ENCODE results near the gene DTX1.

GRCh38 chr12:113040722-113041171 is 15.8 kb upstream of the DTX1 start:
- no peak for TF ChIP-seq CTCF (IDR thresholded peaks at IDR 0.05)
- no peak for TF ChIP-seq EP300 (IDR thresholded peaks at IDR 0.05)
- no peak for TF ChIP-seq POLR2A (IDR thresholded peaks at IDR 0.05)

Data from suprapubic skin (tissue), 3 donors.